Muscle of arm (tissue), 12 donors: ENCODE data around the gene SURF4. TPM values are rescaled to one million over a fixed set of nuclear protein-coding genes. Genes with fewer than 3 reads are reported as not detected.

Experiments
- DNase-seq: peaks from one replicate; pipeline ENCODE4 v3.0.0-alpha.2; 2013
- polyA plus RNA-seq, 12 donors: library from polyadenylated mRNA; unstranded; fragments of 120-200 nt; gene quantifications; one replicate each; pipeline ENCODE4 v1.2.1, GENCODE V29; 2013; ENCODE audit not compliant: insufficient read length in 12 of 12

Gene SURF4
- polyA plus RNA-seq, 12 donors, result 87.0 to 138 (median 100) TPM; not detected in 1

- DNase-seq, result no peak
Observed at GRCh38 chr9:133355881-133356357, 19.9 kb downstream of the SURF4 start.

- DNase-seq, result no peak
Observed at GRCh38 chr9:133354766-133355165, 21.1 kb downstream of the SURF4 start.

GRCh38 chr9:133353548-133353947 lies 22.3 kb downstream of the SURF4 start:
- no peak for DNase-seq

GRCh38 chr9:133352635-133353340 lies 23.1 kb downstream of the SURF4 start:
- no peak for DNase-seq

- no peak for DNase-seq
Observed at GRCh38 chr9:133351908-133352634, 23.8 kb downstream of the SURF4 start.

GRCh38 chr9:133351526-133351907 lies 24.3 kb downstream of the SURF4 start:
- no peak for DNase-seq

GRCh38 chr9:133349965-133350616 lies 25.8 kb downstream of the SURF4 start:
- no peak for DNase-seq

GRCh38 chr9:133348718-133349573 lies 26.9 kb downstream of the SURF4 start:
- no peak for DNase-seq

GRCh38 chr9:133347985-133348717 lies 27.7 kb downstream of the SURF4 start, which contains the start of the genes MED22 and RPL7A:
TSS of gene MED22 (minus strand) at chr9:133348131. CDS start at chr9:133346662, 1,469 bp downstream.
TSS of gene RPL7A (plus strand) at chr9:133348218. CDS start at chr9:133348244, 26 bp downstream.
- DNase-seq, result peak; percentile 97

GRCh38 chr9:133347515-133347984 lies 28.3 kb downstream of the SURF4 start:
- DNase-seq, result peak; percentile 43

- DNase-seq, result no peak
Observed at GRCh38 chr9:133346021-133346785, 29.7 kb downstream of the SURF4 start.

GRCh38 chr9:133345596-133345995 lies 30.3 kb downstream of the SURF4 start:
- no peak for DNase-seq

GRCh38 chr9:133344979-133345378 lies 30.9 kb downstream of the SURF4 start:
- no peak for DNase-seq

- no peak for DNase-seq
Observed at GRCh38 chr9:133344071-133344470, 31.8 kb downstream of the SURF4 start.

GRCh38 chr9:133342570-133342969 lies 33.3 kb downstream of the SURF4 start:
- DNase-seq, result no peak

GRCh38 chr9:133342069-133342406 lies 33.8 kb downstream of the SURF4 start:
- no peak for DNase-seq

- DNase-seq, result no peak
Observed at GRCh38 chr9:133341369-133342068, 34.3 kb downstream of the SURF4 start.

- no peak for DNase-seq
Observed at GRCh38 chr9:133340916-133341315, 34.9 kb downstream of the SURF4 start.

GRCh38 chr9:133340256-133340655 lies 35.6 kb downstream of the SURF4 start:
- no peak for DNase-seq
